WI38 (cell line): ENCODE results near the gene FBLN7.

Experiments used
- H3K4me3 ChIP-seq: 2 replicates; pipeline ENCODE4 v1.5.1; 2011; ENCODE audit warnings: low read depth, mild to moderate bottlenecking, control low read depth, low read length
- CTCF ChIP-seq: IDR thresholded peaks from 2 replicates; pipeline ENCODE4 v1.5.1; 2012; ENCODE audit warnings: low read depth, mild to moderate bottlenecking, control low read depth, low read length

The FBLN7 gene

GRCh38 chr2:112168422-112169124, 30.4 kb downstream of the FBLN7 start:
- no peak for TF ChIP-seq CTCF
- H3K4me3 ChIP-seq: no peak overlapping the region

DNA sequence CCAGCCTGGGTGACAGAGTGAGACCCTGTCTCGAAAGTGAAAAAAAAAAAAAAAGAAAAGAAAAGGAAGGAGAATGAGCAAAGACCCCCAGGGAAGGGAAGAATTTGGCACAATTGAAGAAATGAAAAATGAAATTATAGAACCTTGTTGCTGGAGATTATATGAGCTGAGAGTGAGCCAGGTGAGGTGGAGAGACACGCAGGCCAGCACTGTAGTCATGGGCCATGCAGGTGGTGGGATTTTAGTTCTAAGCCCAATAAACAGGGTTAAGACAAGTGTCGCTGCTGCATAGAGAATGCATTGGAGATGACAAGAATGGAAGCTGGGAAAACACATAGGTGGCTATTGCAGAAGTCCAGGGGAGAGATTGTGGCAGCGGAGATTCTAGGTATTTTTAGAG, 32.3 kb downstream of the FBLN7 start:
- no peak overlapping the region for H3K4me3 ChIP-seq
- TF ChIP-seq CTCF: no peak

DNA sequence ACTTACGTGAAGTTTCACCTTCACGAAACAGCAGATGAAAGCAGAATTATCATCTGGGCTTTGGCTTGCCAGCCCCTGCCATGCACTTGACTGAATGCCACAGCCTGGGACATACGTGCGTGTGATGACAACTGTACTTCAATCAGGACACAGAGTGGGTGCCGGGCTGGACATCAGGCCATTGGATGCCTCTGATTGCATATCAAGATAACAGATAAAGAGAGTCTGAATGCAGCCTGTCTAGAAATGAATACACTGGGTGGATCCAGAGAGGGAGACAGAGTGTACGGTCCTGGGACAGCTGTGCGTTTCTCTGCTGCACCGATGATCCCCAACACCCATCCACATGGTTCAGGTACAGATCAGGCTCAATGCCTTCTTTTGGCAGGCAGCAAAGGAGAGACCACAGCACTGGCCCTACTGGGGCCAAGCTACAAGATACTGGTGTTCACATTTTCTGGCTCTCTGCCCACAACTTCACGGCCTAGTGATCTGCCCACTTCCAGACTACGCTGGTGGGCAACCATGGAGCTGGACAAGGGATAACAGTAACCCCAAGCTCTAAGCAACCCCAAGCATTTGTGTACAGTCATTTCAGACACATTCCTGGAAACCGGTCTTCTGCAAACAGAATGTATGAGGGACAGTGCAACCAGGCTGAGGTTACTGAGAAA, 35.6 kb downstream of the FBLN7 start:
- no peak for TF ChIP-seq CTCF
- no peak overlapping the region for H3K4me3 ChIP-seq

DNA sequence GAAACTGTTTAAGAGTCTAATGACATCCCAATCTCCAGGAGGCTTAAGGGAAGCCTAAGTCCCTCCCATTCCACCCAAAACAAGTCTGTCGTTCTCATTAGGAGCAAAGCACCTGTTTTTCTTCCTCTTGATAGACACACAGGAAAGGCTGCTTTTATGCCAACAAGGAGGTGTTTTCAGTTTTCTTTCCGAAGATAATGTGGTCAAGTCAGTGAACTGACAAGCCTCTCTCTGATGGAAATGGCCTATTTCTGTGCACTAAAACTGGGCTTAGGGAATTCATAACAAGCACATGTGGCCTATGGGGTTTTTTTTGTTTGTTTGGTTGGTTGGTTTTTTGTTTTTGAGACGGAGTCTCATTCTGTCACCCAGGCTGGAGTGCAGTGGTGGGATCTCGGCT, 36.2 kb downstream of the FBLN7 start:
- H3K4me3 ChIP-seq: no peak overlapping the region
- no peak for TF ChIP-seq CTCF

DNA sequence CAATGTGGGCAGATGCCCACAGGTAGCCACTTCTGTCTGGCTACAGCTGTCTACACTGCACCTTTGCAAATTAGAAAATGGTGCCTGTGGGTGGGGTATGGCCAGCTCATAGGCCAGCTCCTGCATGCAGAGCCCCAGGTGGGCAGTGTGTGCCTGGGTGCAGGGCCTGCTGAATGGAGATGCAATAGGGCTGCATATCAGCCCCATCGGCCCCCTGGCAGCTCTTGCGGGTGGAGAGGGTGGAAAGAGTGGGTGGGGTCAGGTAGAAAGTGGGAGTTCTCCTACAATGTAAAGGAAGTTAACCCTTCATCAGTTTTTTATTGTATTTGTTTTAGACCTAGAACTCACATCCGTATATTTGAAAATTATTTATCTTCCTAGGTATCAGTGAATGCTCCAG, 37.1 kb downstream of the FBLN7 start:
- TF ChIP-seq CTCF: no peak
- H3K4me3 ChIP-seq: no peak overlapping the region

DNA sequence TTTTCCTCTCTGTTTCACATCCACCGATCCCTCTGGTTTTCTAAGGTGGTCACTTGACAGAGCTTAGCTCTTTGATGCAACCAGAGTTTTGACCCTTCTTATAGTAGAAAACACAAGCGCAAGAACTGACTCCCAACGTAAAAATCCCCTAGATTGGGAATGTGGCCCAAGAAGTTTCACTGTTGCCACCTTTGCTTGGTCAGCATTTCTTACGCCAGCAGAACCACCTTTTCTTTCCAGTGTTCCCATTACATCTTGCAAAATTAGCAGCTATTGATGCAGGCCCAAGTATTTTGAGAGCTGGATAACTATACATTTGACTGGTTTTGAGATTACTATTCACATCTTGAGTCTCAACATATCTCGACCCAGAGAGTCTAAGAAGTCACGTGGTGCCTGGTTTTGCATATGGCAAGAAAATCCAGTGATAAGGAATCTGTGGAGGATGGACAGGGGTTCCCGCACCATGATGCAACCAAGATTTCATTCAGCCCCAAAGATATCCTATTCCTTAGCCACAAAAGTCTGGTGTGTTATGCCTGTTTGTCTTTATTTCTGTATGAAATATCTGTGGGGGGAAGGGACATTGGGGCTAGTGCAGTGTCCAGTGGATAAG, 37.9 kb downstream of the FBLN7 start:
- TF ChIP-seq CTCF: no peak
- no peak overlapping the region for H3K4me3 ChIP-seq

DNA sequence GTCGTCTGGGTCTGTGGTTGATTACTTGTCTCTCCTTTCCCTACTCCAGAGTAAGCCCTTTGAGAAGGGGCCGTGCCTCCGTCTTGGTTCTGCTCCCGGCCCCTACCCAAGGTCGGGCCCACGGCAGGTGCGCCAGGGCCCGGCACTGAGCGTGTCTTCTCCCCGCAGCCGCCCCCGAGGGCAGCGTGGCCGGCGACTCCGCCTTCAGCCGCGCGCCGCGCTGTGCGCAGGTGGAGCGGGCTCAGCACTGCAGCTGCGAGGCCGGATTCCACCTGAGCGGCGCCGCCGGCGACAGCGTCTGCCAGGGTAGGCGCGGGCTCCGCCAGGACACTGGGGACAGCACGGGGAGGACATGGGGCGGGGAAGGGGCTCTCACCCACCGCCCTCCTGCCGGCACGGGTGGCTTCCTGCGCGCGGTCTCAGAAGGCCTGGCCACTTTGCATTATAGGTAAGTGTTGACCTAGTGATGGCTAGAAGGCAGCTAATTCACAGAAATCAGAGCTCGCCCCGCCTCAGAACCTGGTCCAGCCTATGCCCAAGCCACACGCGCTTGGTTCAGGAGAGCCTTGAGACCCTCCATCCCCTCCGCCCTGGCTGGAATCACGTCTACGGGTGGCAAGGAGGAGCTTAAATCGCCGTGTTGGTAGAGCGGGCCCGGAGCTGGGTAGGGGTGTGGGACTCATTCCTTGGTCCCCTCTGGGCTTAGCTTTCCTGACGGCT, 43.5 kb downstream of the FBLN7 start:
- no peak for TF ChIP-seq CTCF
- no peak overlapping the region for H3K4me3 ChIP-seq
